SHP77 (cell line): ENCODE data around the gene ABHD12B.

Experiments used
- DNase-seq, 2 experiments: peaks; one replicate each; lab custom pipeline; 2025; lab: John Stamatoyannopoulos, UW

Gene ABHD12B, protein sequence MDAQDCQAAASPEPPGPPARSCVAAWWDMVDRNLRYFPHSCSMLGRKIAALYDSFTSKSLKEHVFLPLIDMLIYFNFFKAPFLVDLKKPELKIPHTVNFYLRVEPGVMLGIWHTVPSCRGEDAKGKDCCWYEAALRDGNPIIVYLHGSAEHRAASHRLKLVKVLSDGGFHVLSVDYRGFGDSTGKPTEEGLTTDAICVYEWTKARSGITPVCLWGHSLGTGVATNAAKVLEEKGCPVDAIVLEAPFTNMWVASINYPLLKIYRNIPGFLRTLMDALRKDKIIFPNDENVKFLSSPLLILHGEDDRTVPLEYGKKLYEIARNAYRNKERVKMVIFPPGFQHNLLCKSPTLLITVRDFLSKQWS

GRCh38 chr14:50871914-50872732 is at the start of gene ABHD12B:
Gene ABHD12B (plus strand): TSS chr14:50872053. CDS start chr14:50872175, 122 bp downstream.
- no peak for DNase-seq

- DNase-seq, result no peak
Observed at GRCh38 chr14:50822501-50823042, 49.3 kb upstream of the ABHD12B start.

- DNase-seq, result peak in 1 of 2 experiments; percentile 11
Observed at GRCh38 chr14:50823051-50823761, 48.6 kb upstream of the ABHD12B start.

DNA sequence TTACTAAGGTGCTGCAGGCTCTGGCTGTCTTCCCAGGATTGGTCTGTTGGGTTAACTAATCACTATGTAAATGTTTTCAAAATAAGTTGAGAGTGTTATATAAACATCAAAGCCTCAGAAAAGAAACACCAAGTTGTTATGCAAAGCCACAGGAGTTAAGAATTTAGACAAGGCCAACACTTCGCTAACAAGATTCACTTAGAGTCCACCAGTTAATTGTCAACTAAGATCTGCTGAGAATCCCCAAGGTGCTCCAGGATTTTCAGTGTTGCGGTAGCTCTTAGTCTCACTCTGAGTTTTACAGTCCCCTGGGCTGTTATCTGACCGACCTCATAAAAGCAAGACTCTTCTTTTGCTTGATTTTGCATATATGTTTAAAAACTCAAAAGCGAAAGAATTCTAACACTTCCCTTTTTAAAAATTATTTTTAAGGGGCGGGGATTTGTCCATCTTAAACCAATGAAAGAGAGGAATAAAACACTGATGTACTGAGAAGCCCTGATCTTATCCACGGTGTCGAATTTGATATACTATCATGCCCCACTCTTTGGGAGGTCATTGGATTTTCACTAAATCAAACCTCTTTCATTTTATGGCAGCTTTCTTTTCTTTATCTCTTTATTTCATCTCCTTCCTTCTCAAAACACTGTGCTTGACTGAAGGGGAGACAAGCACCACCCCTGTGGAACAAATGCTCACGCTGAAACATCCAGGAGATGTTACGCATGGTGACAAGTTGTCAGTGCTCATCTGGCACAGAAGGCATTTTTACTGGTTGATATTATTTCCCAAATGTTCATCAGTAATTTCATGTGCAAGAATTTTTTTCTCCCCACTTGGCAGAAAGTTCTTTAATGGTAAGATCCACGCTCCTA is 47.9 kb upstream of the ABHD12B start:
- no peak for DNase-seq

- DNase-seq, result no peak
Observed at GRCh38 chr14:50825307-50825706, 46.5 kb upstream of the ABHD12B start.

- no peak for DNase-seq
Observed at GRCh38 chr14:50826681-50827080, 45.2 kb upstream of the ABHD12B start.

- DNase-seq, result peak in 1 of 2 experiments; percentile 2
Observed at GRCh38 chr14:50828721-50829488, 42.9 kb upstream of the ABHD12B start.

DNA sequence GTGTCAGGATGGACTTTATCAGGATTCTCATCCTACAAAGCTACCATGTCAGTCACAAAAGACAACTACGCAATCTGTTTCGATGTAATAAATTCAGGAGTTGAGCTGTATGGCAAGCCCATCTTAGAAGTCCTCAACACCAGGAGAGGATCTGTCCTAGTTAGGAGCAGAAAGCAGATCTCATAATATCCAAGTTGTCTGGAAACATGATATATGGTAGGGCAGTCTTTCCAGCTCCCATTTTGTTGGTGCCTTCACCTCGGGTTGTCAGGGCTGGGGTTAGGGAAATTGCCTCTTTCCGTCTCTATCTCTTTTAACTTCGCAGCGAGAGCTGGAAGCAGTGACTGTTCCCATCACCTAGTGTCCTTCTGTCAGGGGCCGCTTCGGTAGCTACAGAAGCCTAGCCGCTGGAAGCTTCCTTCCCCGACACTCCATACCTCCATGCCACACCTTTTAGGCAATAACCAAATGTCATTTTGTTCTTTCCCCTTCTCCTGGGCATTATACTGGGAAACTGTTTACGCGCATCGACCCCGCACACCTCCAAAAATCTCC is 42.3 kb upstream of the ABHD12B start:
- DNase-seq, result peak in 1 of 2 experiments; percentile 20

GRCh38 chr14:50830044-50830931 is 41.6 kb upstream of the ABHD12B start:
- DNase-seq, result peak; percentile 45 to 54

DNA sequence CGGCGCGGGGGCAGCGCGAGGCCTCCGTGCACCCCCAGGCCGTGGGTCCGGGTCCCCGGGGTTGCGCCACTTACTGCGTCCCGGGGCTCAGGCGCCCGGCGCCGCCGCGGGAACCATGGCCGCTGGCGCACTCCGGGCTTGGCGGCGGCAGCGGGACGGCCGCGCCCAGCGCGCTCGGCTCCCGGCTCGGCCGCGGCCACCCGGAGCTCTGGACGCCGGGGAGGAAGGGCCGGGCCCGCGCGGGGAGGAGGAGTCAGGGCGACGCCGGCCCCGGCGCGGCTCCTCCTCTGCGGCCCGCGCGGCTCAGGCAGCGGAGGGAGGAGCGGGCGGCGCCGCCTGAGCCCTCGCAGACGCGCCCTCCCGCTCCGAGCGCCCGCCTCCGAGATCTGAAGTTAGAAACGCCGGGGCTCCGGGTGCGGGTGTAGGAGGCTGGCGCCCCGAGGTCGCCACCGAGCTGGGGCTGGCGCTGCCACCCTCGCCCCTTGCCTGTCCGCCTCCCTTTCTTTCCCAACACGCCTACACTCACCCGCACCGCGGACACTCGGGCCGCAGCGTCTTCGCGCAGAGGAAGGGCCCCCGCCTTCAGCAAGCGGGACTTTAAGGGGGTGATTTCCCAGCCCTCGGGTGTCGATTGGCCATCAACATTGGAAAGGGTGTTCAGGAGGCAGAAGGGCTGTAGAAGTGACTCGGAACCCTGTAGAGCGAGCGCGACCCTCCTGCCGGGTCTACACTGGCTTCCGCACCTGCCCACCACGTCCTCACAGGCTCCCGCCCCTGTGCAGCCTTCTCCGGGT is 40.7 kb upstream of the ABHD12B start, which contains the start of gene NIN:
Gene NIN, minus strand, starts transcription at position 231 of the 794 bp plus-strand sequence. CDS start 9,106 bp downstream, outside the sequence.
- peak; percentile 48 to 85 for DNase-seq

GRCh38 chr14:50831726-50832168 is 40.1 kb upstream of the ABHD12B start:
- DNase-seq, result peak in 1 of 2 experiments; percentile 12

DNA sequence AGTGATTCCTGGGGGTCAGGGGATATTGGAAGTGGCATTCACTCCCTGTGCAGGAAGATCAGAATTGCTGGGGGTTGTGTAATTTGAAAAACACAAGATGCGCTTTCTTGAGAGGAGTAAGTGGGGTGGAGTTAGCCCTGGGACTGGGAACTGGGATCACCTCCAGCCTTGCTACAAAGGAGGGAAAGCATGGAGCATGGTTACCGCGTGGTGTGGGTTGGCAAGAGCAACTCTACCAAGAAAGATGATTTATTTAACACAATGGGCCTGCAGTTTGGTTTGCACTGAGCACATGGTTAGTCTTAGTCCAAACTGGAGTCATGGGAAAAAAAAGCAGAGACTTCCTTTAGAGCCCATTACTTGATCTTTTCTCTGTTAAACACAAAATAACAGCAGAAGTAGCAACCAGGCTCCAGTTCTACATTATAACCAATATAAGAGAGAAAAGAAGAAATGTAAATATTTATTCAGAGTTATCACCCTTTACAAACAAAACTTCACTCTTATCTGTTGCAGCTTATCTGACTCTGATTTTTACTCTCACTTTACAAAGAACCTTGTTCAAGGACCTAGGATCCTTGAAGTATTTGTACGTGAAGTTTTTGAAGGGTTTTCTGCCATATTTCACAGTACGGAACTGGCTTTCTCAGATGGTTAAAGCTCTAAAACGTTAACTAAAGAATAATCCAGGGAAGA is 38.8 kb upstream of the ABHD12B start:
- no peak for DNase-seq

- no peak for DNase-seq
Observed at GRCh38 chr14:50834802-50835276, 37.0 kb upstream of the ABHD12B start.

- DNase-seq, result no peak
Observed at GRCh38 chr14:50835280-50835679, 36.6 kb upstream of the ABHD12B start.

GRCh38 chr14:50836515-50836914 is 35.3 kb upstream of the ABHD12B start:
- no peak for DNase-seq

DNA sequence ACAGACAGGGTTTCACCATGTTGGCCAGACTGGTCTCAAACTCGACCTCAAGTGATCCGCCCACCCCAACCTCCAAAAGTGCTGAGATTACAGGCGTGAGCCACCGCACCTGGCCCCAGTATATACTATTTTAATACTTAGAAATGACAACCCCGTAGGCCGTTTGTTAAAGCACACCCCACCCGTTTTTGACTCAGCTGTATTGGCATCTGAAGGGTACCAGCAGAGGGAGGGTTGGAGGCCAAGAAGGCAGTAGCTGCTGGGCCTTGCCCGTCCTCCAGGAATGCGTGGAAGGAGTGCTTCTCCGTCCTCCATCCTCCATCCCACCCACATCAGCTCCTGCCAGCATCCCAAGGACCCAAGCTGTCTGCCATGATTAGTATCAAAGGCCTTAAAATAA is 34.6 kb upstream of the ABHD12B start:
- DNase-seq, result no peak

- no peak for DNase-seq
Observed at GRCh38 chr14:50837850-50838470, 33.9 kb upstream of the ABHD12B start.
